SH-SY5Y (cell line): Measurements from ENCODE around the gene HOXD4.

Experiments
- GATA2 ChIP-seq: IDR thresholded peaks from 2 replicates; pipeline ENCODE4 v1.6.1; 2011; ENCODE audit warnings: mild to moderate bottlenecking, low read depth, low read length
- GATA3 ChIP-seq: IDR thresholded peaks from 2 replicates; pipeline ENCODE4 v1.6.1; 2011; ENCODE audit warnings: low read depth, mild to moderate bottlenecking, low read length, moderate library complexity

HOXD4 gene

DNA sequence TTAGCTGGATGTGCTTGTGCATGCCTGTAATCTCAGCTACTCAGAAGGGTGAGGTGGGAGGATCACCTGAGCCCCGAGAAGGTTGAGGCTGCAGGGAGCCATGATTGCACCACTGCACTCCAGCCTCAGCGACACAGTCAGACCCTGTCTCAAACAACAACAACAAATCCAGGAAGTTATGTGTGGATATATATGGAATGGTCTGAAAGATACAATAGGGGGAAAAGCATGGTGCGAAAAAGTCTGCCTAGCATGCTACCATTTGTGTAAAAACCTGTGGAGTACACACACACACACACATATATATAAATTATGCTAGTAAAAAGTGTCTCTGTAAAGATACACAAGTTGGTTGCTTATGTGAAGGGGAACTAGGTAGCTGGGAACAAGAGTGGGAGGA, 30.2 kb downstream of the HOXD4 start:
- TF ChIP-seq GATA2 = no peak
- no peak for TF ChIP-seq GATA3

DNA sequence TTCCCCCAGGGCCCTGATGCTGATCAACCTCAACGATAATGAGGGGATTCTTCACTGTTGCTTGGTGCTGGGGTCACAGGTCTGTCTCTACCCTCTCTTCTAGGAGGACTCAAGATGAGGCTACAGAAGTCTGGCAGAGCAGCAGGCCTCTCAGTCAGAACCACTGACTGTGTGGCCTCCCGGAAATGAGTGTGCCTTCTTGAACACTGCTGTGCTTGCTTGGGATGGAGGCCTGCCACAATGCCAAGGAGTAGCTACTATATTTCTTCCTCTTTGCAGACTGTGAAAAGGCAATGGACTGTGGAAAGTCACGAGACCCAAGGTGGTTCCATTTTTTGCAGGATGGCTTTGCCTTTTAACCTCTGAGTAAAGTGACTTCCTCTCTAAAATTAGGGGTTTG, 31.3 kb downstream of the HOXD4 start:
- TF ChIP-seq GATA3 (no peak), GATA2 (no peak)

DNA sequence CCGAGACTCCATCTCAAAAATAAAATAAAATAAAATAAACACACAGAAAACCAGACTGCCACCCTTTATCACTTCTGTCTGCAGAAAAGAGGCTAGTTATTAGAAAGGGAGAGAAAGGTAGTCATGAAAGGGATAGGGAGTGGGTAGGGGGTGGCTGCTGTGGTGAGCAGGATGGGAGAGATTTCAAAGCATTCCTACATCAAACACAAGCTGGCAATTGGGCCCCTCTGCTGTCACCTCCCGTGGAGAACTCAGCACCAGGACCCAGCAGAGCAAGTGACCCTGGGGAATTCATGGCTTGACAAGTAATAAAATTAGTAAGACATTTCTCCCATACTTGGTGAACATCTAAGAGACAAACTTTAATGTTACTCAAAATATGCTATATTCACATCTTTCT, 33.4 kb downstream of the HOXD4 start:
- TF ChIP-seq GATA2 (no peak), GATA3 (no peak)

DNA sequence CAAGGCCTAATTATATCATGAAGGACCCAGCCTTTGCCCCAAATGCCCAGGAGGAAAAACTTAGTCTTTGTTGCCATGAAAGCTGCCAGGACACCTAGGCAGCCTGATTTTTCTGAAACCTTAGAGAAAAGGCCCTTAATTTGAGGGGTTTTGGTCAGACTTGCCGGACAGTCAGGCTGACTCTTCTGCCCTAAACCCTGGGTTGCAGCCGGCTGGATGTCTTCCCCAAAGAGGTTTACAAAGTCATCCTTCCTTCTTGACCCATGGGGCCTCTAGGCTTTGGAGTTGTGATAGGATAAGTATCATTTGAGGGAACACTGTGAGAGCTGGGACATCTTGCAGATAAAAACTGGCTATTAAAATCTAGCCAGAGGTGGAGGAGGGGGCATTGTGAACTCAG, 34.7 kb downstream of the HOXD4 start:
- no peak for TF ChIP-seq GATA2
- TF ChIP-seq GATA3 = no peak

DNA sequence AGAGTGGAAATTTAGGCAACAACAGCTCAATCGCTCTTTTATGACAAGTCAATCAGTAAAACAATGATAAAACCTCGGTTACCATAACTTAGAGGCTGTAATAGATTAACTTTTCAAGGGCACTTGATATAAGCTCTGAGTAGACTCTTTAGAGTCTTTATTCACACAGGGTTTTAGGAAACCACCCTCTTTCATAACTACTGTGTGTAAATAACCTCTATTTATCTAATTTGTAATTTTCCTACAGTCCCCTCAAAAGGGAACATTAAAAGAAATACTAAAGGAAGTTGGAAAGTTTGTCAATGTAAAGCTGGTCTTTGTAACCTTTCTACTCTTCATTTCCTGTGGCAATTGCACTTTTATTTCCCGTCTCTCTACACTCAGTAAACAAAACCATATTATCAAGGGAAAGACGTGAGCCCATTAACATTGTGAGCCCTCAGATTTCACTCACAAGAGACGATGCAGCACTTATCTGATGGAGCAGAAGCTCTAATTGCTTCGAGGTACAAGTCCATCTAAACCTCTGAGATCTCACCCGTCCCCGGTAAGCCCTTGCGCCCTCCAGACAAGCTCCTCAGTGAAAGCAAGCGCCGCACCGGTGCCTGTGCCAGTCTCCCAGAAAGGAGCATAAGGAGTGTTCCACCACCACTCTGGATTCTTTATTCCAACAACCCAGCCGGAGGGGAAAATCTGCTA, 36.0 kb downstream of the HOXD4 start:
- TF ChIP-seq GATA2 (no peak; the same call in 1 of the 2 replicates), GATA3 (no peak)

DNA sequence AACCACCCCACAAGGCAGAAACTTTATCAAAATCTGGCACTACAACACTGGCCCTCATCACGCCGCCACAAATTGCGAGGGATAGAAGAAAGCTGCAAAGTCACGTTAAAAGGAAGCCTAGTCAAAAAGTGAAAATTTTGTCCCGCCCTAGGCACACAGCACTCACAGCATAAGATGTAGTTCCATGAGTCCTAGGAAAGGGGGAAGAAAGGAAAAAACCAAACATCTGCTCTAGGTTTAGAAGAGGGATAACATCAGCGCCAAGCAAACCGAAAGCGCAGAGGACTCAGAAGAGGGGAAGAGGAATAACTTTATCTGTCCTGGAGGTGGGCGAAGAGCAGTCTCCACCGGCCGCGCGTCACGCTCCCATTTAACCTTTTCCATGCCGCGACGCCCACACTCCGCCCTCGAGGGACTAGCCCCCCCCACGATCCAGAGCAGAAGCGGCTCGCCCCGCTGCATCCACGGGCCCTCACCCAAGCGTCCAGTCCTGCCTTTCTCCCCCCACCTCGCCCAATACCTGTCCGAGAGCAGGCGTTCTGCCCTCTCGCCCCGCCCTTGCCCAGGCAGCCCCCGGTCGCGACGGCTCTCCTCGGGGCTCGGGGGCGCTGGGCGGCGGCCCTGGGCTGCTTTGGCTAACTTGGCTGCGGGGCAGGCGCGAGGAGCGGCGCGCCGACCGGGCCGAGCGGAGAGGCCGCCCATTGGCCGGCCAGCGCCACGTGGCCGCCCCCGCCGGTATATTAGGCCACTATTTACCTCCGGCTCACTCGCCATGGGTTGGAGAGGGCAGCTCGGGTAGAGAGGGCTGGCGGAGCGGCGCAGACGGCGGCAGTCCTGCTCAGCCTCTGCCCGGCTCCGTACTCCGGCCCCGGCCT, 36.8 kb downstream of the HOXD4 start, which contains the start of gene HOXD1:
Gene HOXD1 (plus strand): TSS at position 770 of the 875 bp plus-strand sequence. CDS start 134 bp downstream, outside the sequence.
- no peak for TF ChIP-seq GATA2

DNA sequence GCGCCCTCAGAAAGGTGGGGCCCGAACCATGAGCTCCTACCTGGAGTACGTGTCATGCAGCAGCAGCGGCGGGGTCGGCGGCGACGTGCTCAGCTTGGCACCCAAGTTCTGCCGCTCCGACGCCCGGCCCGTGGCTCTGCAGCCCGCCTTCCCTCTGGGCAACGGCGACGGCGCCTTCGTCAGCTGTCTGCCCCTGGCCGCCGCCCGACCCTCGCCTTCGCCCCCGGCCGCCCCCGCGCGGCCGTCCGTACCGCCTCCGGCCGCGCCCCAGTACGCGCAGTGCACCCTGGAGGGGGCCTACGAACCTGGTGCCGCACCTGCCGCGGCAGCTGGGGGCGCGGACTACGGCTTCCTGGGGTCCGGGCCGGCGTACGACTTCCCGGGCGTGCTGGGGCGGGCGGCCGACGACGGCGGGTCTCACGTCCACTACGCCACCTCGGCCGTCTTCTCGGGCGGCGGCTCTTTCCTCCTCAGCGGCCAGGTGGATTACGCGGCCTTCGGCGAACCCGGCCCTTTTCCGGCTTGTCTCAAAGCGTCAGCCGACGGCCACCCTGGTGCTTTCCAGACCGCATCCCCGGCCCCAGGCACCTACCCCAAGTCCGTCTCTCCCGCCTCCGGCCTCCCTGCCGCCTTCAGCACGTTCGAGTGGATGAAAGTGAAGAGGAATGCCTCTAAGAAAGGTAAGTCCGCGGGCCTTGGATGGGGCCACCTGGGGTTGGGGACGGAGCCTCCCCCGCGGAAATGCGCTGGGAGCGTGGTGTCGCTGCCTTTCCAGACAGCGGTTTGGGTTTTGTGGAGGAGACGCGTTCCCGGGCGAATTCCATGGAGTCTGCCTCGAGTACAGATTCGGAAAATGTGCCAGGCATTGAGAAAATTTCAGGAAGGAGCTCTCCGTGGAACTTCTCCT, 37.7 kb downstream of the HOXD4 start:
- TF ChIP-seq GATA3 (no peak), GATA2 (no peak)

DNA sequence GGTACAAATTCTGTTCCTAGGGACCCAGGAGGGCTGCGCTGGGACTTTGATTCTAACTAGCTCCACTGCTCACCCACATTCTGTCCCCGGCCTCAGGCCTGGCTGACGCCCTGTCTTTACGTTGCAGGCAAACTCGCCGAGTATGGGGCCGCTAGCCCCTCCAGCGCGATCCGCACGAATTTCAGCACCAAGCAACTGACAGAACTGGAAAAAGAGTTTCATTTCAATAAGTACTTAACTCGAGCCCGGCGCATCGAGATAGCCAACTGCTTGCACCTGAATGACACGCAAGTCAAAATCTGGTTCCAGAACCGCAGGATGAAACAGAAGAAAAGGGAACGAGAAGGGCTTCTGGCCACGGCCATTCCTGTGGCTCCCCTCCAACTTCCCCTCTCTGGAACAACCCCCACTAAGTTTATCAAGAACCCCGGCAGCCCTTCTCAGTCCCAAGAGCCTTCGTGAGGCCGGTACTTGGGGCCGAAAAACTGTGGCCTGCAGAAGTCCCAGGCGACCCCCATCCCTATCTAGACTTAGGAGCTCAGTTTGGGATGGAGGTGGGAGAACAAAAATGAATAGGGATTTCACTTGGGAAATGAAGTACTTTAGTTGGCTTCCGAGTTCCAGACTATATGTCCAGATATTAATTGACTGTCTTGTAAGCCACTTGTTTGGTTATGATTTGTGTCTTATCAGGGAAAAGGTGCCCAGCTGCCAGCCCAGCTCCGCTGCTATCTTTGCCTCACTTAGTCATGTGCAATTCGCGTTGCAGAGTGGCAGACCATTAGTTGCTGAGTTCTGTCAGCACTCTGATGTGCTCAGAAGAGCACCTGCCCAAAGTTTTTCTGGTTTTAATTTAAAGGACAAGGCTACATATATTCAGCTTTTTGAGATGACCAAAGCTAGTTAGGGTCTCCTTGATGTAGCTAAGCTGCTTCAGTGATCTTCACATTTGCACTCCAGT, 38.6 kb downstream of the HOXD4 start:
- TF ChIP-seq GATA2 (no peak), GATA3 (no peak)

DNA sequence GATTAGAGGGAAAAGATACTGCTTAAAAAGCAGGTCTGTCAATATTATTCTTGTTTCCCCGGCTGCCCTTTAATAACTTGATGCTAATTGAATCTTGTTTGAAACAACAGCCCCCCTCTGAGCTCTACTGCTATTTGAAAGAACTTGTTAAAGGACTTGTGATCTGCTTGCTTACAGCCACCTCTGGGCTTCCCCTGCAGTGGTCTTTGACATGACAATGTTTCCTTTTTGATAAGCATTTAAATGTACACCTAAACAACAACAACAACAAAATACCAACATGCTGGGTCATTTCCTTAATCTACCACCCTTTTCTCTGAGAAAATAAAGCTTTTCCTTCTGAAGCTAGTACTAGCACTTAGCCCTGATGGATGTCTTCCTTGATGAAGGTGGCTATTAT, 41.0 kb downstream of the HOXD4 start:
- TF ChIP-seq GATA3 (no peak), GATA2 (no peak)

DNA sequence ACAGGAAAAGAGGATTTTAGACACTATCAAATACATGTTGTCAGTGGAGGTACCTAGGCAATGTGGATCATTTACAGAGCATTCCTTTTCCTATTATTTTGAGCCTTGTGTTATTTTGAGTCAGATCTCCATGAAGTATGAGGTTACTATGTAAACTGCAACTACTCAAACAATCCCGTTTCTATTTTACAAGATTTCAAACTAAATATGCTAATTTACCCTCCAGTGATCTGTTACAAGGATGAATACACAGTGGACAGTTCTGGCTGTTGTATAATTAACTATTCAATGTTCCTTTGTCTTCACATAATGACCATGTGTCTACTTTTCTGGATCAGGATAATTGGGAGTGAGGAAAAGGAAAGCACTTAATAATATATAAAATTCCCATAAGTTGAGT, 41.7 kb downstream of the HOXD4 start:
- no peak for TF ChIP-seq GATA2

DNA sequence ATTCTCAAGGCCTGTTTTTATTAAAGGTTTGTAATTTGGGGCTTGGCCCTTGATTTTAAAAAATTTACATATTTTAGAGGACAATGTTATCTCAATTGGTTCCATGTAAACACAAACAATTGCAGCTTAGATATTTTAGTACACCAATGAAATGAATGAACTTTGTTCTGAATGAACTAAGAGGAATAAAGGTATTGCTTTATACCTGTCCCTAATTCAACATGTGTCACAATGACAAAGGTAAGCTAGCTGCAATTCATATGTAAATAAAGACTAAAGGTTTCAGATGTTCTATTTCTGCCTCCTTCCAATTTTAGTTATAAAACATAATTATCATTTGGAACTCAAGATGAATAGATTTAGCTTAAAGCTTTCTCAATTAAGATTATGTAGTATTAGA, 48.6 kb downstream of the HOXD4 start:
- TF ChIP-seq GATA3 (no peak), GATA2 (no peak)

DNA sequence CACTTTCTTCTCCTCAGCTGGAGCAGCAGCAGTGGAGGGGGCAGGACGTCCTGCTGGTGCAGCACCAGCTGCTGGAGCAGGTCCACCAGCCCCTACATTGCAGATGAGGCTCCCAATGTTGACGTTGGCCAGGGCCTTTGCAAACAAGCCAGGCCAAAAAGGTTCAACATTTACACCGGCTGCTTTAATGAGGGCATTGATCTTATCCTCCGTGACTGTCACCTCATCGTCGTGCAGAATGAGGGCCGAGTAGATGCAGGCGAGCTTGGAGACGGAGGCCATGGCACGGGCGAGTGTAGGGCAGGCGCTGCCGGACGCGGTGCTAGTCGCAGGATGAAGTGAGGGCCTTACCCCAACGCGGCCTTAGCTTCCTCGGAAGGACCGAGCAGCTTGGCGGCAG, 49.6 kb downstream of the HOXD4 start:
- TF ChIP-seq GATA3 (no peak), GATA2 (no peak)

DNA sequence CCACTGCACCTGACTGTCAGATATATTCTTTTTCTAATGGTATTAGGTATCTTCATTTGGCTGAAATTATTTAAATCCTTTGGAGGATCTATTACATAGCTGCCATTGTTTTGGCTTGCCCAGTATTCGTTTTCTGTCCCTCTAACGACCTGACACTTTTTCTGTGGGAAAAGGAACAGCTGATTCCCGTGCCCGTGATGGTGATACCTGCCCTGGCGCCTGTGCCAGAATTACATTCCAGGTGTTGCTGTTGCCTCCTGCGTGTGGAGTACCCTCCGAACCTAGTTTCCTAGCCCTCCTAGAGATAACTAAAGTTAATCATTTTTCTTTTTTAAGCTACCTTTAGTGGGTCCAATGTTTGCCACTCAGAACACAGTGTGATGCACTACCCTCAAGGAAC, 51.1 kb downstream of the HOXD4 start:
- TF ChIP-seq GATA3 (no peak), GATA2 (no peak)
